ENCODE data around the gene RBP3.

DNA sequence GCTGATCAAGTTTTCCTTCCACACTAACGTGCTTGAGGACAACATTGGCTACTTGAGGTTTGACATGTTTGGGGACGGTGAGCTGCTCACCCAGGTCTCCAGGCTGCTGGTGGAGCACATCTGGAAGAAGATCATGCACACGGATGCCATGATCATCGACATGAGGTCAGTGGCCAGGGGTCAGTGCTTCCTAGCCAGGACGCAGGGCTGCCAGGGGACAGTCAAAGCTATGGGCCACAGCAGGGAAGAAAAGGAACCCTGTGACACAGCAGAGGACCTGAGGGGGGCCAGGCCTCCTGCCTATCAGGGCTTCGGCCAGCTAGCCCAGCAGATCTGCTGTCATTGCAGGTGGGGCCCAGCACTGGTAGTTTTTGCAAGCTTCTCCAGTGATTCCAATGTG lies 5.2 kb downstream of the RBP3 start:
- TF ChIP-seq CTCF (IDR thresholded peaks at IDR 0.05 in 2 of 3, conservative IDR thresholded peaks at IDR 0.05 in 1 of 3; ENCODE audit: borderline replicate concordance in 1 of 3, insufficient read depth in 1 of 3, low read depth in 2 of 3, low read length in 2 of 3): no peak
- no peak for TF ChIP-seq FOSL1 (IDR thresholded peaks at IDR 0.05; ENCODE audit: low read depth)
- TF ChIP-seq POLR2A (IDR thresholded peaks at IDR 0.05; ENCODE audit: borderline replicate concordance, extremely low read depth, insufficient read depth, insufficient read length): no peak
- TF ChIP-seq CEBPB (IDR thresholded peaks at IDR 0.05; ENCODE audit: low read depth): no peak
